ENCODE results near the gene LAIR2.

The LAIR2 gene

DNA sequence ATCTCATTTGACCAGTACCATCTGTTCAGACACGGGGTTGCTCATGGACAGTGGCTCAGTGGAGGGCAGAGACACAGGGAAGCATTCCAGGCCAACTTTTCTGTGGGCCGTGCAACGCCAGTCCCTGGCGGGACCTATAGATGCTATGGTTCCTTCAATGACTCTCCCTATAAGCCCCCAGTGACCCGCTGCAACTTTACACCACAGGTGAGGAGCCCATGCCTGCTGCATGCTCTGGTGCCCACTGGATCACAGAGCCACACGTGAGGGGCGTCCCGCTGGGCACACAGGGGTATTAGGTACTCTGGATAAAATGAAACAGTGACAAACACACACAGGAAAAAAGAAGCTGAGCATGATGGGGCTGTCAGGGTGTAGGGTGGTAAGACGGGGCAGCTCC, 34.3 kb downstream of the LAIR2 start:
- Histone ChIP-seq H3K27ac (no peak overlapping the region), H3K27me3 (replicated peaks) (no peaks in the 10 kb centered on the region), H3K4me3 (ENCODE audit: low read depth, low read length) (no peak overlapping the region), H3K36me3 (replicated peaks) (no peaks in the 10 kb centered on the region)
- TF ChIP-seq, protein P1, sequence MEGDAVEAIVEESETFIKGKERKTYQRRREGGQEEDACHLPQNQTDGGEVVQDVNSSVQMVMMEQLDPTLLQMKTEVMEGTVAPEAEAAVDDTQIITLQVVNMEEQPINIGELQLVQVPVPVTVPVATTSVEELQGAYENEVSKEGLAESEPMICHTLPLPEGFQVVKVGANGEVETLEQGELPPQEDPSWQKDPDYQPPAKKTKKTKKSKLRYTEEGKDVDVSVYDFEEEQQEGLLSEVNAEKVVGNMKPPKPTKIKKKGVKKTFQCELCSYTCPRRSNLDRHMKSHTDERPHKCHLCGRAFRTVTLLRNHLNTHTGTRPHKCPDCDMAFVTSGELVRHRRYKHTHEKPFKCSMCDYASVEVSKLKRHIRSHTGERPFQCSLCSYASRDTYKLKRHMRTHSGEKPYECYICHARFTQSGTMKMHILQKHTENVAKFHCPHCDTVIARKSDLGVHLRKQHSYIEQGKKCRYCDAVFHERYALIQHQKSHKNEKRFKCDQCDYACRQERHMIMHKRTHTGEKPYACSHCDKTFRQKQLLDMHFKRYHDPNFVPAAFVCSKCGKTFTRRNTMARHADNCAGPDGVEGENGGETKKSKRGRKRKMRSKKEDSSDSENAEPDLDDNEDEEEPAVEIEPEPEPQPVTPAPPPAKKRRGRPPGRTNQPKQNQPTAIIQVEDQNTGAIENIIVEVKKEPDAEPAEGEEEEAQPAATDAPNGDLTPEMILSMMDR (IDR thresholded peaks at IDR 0.05; ENCODE audit: low read depth, low read length, missing control alignments) = no peak
- in situ Hi-C loops (cut with HindIII; ENCODE audit: low pct_ligation_motif_present, low sequenced_read_pairs) = no loop called here
- DNase-seq = no peak

DNA sequence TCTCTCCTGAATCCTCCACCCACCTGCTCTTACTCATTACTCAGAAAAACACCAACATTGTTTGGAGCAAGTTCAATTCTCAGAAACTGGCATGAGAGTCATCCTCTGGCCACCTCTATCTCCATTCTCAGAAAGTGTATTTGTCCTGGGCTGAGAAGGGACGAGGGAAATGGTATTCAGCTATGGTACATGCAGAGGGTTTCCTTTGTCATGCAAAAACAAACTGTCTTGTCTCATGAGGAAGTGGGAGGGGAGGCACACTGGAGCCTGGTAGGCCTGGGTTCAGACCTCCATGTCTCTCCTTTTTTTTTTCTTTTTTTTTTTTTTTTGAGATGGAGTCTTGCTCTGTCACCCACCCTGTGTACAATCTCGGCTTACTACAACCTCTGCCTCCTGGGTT, 39.1 kb downstream of the LAIR2 start:
- H3K36me3 ChIP-seq (replicated peaks) = no peaks in the 10 kb centered on the region
- in situ Hi-C loops (cut with HindIII; ENCODE audit: low pct_ligation_motif_present, low sequenced_read_pairs) = no loop called here
- no peak overlapping the region for H3K27ac ChIP-seq
- TF ChIP-seq, protein P1 (IDR thresholded peaks at IDR 0.05; ENCODE audit: low read depth, low read length, missing control alignments) = no peak
- no peaks in the 10 kb centered on the region for H3K27me3 ChIP-seq (replicated peaks)
- no peak overlapping the region for H3K4me3 ChIP-seq (ENCODE audit: low read depth, low read length)
- DNase-seq = no peak

DNA sequence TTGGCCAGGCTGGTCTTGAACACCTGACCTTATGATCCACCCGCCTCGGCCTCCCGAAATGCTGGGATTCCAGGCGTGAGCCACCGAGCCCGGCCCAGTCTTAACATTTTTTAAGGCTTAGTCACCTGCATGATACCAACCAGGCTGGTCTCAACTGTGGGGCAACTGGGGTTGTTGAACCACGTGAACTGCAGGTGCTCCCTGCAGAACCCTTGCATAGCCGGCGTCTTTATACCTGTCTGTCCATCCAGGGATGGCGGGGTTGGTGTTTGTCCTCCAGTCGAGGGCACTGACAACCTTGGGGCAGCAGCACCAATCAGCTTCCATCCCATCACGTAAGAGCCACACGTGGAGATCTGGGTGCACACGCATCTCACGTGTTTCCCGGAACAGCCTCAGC, 46.2 kb downstream of the LAIR2 start:
- Histone ChIP-seq H3K27ac (no peak overlapping the region), H3K4me3 (ENCODE audit: low read depth, low read length) (no peak overlapping the region), H3K36me3 (replicated peaks) (no peaks in the 10 kb centered on the region), H3K27me3 (replicated peaks) (no peaks in the 10 kb centered on the region)
- in situ Hi-C loops (cut with HindIII; ENCODE audit: low pct_ligation_motif_present, low sequenced_read_pairs) = no loop called here
- TF ChIP-seq, protein P1 (IDR thresholded peaks at IDR 0.05; ENCODE audit: low read depth, low read length, missing control alignments) = no peak
- no peak for DNase-seq

DNA sequence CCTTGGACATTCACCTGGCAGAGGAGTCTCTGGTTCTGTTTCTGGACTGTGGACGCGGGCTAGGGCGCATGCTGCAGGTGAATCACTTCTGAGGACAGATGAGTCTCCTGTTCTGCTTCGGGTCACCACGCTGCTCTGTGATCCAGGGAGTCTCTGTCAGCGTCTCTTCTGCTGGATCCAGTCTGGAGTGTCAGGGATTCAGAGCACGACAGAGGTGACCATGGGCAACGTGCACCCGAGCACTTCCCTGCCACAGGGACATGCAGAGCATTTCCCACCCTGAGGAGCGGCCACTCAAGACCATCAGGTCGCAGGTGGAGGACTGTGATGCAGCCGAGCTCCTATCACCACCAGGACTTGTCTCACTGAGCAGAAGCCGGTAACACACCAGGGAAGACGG, 46.6 kb downstream of the LAIR2 start:
- in situ Hi-C loops (cut with HindIII; ENCODE audit: low pct_ligation_motif_present, low sequenced_read_pairs) = no loop called here
- Histone ChIP-seq H3K27me3 (replicated peaks) (no peaks in the 10 kb centered on the region), H3K36me3 (replicated peaks) (no peaks in the 10 kb centered on the region), H3K4me3 (ENCODE audit: low read depth, low read length) (no peak overlapping the region), H3K27ac (no peak overlapping the region)
- DNase-seq = no peak
- TF ChIP-seq, protein P1 (IDR thresholded peaks at IDR 0.05; ENCODE audit: low read depth, low read length, missing control alignments) = no peak

DNA sequence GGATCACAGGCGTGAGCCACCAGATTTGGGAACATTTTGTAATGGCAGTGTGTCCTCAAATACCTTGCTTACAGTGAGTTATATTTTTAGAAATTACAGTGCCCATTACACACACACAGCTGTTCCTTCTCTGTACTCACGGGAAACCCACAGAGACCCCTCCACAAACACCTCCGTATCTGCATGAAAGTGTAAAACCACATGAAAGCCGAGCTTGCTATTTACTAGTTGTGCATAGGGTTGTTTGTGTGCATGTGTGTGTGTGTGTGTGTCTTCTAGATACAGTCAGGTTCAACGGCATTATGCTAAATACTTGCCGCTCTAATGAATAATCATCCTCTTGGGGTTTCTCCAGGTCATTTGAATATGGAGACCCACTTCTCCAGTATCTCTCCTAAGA, 48.7 kb downstream of the LAIR2 start:
- Histone ChIP-seq H3K27me3 (replicated peaks) (no peaks in the 10 kb centered on the region), H3K27ac (no peak overlapping the region), H3K4me3 (ENCODE audit: low read depth, low read length) (no peak overlapping the region), H3K36me3 (replicated peaks) (no peaks in the 10 kb centered on the region)
- no peak for DNase-seq
- TF ChIP-seq, protein P1 (IDR thresholded peaks at IDR 0.05; ENCODE audit: low read depth, low read length, missing control alignments) = no peak
- in situ Hi-C loops (cut with HindIII; ENCODE audit: low pct_ligation_motif_present, low sequenced_read_pairs) = no loop called here

Measured in brain microvascular endothelial cell (primary cell).